GM04504 (cell line): Measurements from ENCODE around the gene BORCS5.
A peak's percentile ranks its signal among the peaks of the same experiment; 100 is the strongest.
"Not testable (repeated sequence)": the region's sequence is repeated elsewhere in the genome, so short reads cannot be mapped to it uniquely, and the experiment has no call there.

Experiments used
- DNase-seq: peaks from one replicate; pipeline ENCODE4 v3.0.0-alpha.2; 2012; ENCODE audit warnings: low read depth

BORCS5 gene

DNA sequence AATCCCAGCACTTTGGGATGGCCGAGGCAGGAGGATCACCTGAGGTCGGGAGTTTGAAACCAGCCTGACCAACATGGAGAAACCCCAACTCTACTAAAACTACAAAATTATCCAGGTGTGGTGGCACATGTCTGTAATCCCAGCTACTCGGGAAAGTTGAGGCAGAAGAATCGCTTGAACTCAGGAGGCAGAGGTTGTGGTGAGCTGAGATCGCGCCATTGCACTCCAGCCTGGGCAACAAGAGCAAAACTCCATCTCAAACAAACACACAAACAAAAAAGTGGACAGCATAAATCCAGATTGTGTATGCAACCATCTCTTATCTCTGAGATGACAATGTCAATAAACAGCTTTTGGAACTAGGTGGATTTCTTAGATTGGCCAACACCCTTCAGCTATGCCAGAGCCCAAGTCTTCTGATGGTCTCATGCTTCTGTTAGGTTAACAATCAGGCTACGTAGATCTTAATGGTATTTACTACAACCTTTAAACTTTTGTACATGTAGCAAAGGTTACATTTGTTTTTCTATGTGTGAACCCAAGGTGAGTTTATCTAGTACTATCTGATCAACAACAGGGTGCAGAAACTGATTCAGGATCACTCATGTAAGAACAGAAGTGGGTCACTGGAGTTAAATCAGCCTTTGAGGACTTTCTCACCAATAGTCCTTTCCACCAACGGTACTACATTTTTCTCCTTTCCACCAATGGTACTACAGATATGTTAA lies 132.1 kb downstream of the BORCS5 start:
- DNase-seq = no peak

DNA sequence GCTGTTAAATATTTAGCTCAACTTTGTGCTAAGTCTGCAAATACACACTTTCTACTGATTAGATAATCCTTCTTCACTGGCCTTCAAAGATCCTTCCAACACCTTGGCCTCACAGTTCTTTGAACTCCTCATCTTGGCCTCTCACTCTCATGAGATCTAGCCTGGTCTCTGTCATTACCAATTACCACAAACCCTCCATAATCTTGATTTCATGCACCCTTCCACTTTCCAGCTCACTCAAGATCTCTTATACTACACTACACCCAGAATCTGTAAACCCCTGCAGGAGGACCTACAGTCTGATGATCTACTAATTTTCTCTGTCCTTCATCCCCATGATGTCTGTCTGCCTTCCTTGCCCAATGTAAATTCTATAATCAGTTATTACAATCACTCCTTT lies 134.7 kb downstream of the BORCS5 start:
- DNase-seq = no peak

DNA sequence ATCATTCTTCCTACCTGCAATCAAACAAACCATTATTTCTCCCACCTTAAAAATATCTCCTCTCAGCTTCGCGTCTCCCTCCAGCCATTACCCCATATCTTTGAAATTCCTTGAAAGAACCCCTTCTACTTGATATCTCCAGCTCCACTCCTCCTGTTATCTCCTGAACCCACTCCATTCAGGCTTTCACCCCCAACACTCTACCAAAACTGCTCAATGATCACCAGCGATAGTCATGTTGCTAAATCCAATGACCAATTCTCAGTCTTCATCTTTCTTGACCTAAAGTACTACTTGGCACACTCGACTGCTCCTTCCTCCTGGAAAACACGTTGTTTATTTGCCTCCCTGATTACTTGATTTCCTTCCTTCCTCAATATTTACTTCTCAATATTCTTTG lies 135.7 kb downstream of the BORCS5 start:
- DNase-seq = no peak

DNA sequence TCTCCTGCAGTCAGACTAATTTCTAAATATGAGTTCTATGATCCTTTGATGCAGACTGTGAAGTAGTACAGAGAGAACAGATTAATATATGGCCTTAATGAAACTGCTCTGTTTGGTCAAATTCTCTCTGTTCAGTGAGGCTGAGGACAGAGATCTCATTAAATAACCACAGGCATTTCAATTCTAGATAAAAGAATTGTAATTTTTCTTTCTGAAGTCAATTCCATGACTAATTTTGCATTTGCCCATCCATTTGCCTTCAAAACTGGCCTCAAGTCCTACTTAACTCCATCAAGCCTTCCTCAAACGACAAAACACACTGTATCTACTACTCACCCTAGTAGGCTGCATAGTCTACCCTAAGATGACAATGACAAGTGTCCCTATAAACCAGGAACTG lies 138.7 kb downstream of the BORCS5 start:
- DNase-seq = no peak

DNA sequence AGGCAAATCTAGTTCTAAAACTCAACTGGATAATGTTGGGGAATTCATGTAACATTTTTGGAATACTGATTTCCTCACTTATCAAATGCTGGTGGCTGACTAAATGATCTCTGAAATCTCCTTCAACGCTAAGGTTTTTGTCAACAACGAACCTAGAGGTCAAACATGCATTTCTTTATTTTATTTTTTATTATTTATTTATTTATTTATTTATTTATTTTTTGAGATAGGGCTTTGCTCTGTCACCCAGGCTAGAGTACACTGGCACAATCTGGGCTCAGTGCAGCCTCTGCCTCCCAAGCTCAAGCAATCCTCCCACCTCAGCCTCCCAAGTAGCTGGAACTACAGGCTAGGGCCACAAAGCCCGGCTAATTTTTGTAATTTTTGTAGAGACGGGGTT lies 141.3 kb downstream of the BORCS5 start:
- no peak for DNase-seq

DNA sequence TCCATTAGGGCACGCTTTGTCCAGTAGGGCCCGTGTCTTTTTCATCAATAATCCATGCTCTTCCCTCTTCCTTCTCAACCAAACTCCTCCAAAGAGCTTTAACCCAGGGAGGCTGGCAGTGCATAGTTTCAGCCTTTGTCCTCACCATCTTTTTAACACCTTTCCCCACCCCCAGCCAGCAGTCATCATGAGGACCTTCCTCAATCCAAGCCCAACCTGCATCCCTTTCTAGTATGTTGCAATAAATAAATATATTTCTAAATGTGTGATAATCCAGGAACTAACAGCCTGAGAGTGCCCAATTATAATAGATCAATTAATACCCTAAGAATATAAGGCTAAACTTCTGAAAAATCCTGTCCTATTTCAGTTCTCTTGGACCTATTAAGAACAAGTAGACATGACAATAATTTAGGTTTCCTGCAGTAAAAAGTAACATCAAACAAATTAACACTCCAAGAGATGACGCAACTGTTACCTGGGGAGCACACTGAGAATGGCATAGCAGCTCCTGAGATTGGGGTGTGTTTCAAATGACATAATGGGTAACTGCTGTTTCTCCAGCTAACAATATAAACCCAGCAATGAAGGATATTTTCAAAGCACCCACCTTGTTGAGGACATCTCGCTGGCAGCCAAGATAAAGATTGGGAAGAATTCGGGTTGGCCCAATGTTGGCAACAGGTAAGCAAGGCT lies 143.2 kb downstream of the BORCS5 start:
- no peak for DNase-seq

DNA sequence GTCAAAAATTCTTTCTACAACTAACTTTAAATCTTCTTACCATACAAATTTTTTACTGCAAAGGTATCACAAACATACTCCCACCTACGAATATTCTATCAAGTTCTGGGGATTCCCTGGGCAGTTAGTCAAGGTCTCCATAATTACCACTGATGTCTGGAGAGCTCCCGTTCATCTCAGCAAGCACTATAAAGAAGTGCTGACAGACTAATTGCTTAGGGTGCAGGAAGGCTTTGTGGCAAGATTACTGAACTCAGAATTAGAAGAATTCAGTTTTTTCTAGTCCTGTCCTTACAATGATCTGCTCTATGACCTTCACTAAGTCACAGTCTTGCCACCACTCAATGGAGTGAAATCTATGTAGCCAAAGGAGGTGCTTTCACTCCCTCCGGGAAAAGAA lies 144.2 kb downstream of the BORCS5 start:
- no peak for DNase-seq

DNA sequence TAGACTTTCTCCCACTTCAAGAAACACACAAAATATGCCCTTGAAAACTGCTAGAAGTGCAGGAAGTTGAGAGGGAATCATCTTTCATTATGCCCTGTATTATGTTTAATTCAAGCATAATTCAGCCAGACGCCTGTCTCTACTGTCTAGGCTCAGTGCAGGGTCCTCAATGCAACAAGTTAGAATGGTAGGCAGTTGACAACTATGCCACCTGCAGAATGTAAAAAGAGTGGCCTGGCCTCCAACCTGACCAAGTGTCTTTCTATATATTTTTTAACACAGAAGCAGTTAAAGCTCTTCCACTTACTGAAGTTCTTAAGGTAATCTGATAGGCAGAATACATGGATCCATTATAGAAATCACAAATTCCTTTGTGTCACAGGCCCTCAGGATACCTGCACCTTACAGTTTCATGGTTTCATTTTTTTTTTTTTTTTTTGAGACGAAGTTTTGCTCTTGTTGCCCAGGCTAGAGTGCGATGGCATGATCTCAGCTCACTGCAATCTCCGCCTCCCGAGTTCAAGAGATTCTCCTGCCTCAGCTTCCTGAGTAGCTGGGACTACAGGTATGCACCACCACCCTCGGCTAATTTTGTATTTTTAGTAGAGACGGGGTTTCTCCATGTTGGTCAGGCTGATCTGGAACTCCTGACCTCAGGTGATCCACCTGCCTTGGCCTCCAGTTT lies 145.4 kb downstream of the BORCS5 start:
- not testable (repeated sequence) for DNase-seq

DNA sequence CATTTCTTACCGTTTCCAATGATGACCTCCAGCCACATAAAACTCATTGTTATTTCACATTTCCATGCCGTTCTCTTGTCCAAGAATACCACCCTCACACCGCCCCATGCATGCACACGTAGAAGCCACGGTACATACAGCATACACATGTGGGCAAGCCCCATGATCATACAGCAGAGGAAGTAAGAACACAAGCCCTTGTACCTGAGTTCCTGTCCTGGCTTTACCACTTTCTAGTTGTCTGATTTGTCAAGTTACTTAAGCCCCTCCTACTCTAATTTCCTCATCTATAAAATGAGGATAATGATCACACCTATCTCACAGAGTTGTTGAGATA lies 145.9 kb downstream of the BORCS5 start:
- no peak for DNase-seq

DNA sequence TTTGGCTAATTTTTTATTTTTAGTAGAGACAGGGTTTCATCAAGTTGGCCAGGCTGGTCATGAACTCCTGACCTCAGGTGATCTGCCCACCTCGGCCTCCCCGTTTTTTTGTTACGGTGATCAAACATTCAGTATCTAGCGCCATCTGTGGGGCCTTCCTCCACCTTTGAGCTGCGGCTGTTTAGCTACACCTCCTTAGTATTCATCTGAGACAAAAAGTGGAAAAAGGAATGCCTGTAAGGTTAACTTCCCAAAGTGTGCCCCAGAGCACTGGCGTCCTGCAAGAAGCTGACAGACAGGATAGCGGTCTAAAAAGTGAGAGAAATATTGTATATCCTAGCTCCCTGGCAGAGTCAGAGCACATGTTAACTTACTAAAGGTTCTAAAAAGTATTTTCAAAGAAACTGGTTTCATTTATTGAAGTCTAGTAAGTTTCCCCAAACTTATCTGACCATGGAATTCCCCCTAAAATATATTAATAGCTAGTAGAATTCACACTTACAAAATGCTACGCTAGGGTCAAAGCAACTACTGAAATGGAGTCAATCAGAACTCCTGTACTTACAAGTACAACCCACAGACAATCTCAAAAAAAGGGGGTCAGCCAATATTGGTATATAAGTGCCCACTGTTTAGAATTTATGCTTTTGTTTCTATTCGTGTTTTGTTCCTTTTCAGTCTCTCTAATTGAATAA lies 146.7 kb downstream of the BORCS5 start:
- DNase-seq = no peak

DNA sequence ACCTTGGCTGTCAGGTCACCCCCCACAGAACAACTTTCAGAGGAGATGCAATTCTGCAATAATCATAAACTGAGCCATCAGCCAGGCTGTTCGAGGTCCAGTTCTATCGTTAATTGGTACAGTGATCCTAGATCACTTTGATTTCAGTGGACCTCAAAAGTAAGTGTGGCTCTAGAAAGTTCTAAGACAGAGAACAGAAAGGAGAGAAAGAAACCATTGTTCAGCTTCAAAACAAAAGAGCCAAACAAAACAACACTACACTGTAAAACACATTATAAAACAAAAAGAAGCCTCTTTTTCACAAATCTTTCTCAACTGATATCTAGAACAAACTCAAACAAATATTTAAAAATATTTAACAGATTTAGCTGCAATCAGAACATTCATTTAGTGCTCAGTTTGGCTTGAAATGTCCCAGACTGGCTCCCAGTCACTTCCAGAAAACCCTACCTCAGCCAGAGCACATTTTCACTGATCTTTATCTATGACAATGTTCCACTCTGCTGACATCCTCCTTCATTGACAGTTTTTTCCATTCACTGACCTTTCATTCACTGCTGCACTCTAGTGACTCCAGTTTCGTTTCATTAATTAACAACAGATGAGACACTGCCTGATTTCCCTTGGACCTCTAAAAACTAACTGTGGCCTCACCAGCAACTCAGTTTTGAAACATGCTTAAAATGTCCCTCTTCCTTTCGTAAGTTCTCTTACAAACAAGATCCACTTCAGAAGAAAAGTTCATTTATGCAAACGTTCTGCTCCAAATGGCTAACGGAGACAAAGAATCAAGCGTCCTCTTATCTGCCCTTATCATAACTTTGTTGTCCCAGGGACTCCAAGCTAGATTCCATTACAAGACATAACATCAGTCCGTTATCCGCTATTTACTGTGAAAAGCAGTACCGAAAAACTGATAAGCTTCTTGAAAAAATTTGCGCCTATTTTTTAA lies 148.9 kb downstream of the BORCS5 start:
- DNase-seq = peak; percentile 67

DNA sequence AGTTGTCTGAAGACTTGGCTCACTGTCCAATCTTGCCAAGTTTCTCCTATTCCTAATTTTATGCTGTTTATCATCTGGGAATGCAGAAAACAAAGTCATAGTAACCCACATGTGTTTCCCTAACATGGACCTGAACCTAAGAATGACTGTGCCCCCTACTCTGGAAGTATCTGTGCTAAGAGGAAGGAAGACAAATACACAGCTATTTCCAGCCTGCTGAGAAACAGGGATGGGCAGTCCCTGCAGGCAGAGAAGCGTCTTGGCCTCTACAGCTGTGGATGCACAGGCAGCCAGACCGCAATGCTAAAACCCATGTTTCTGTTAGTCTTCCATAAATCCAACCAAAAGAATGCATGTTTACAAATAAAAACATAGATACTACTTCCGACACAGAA lies 149.6 kb downstream of the BORCS5 start:
- DNase-seq = peak; percentile 50

DNA sequence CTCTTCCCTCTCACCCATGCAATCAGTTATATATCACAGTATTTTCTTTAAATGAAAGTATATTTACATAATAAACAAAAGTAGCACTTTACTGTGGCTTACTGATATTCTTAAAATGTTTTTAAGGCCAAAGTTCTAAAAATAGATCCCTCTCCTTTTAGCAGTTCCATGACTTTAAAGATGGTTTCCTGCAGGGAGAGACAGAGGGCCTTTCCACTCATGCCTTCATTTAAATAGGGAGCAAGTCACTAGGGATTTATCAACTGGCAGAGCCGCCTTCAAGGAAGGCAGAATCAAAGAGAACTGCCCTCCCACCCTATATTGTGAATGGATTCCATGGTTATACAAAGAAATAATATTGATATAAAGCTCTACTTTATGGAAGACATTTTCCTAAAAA lies 150.2 kb downstream of the BORCS5 start:
- no peak for DNase-seq

DNA sequence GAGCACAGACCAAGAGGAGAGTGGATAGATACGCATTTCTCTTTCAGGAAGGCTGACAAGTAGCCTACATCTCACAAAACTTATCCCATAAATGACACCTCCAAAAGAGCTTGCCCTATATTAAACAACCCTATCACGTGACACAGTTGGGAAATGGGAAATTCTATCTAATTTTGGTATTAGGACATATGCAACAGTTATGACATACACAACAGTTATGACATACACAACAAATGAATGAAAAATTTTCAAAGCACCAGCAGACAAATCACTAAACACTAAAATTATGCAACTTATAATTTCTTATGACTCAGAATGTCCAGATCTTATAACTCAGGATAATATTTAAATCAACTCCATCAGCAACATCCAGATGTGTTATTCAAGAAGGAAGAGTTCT lies 151.7 kb downstream of the BORCS5 start:
- DNase-seq = no peak

DNA sequence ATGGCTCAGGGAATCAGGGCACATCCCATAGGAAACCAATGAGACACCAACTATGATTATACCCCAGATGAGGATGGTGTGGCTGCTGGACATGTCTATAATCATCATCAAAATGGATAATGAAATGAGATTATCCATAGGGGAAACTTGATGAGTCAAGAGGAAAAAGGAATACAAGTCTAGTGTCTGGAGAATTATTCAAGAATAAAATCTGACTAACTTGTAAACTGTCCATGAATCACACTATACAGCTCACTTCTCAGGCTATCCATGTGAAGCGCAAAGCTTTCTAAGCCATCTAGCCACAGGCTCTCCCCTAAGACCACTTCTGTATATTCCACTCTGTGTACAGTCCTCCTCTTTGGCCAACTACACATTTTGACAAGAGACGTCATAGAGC lies 153.3 kb downstream of the BORCS5 start:
- DNase-seq = no peak

DNA sequence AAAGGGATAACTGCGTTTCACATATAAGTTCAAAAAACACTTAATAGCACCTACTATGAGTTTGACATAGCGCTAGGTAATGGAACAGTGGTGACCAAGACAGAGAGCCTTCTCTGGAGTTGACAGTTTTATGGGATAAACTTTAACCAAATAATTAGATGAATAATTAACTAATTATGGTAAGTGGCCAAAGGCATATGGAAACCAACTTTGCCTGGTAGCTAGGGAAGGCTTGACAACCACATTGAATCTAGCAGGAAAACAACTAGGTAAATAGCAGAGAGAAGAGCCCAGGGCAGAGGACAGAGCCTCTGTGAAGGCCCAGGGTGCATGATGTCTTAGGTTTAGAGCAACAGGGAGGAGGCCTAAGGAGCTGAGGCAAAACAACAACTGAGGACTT lies 153.7 kb downstream of the BORCS5 start:
- no peak for DNase-seq

DNA sequence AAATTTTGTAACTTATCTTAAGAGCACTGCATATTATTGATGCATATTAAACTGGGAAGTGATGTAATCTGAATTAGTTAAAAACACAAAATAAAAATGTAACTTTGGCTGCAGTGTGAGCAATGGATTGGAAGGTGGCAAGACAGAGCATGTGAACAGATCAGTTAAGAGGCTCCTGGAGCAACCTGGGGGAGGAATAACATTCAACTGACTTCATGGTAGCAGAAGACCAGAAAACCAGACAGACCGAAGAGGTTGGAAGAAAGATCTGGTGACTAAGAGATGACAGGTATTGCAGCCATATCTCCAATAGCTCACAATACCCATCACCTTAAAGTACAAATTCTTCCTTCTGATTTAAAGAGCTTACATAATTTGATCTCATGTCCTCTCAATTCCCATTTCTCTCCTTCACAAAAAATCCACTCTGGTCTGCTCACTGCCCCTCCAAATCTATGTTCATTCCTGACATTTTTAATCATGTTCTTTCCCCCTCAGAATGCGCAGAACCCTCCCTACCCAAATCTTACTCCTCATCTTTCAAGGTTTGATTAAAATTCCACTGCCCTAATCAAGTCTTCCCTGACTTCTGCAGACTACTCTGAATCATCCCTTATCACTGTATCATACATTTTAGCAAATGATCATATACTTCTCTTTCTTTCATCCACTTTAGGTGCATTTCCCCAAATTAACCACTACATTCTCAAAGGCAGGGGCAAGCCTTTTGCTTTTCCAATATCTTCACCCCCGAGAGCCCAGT lies 154.3 kb downstream of the BORCS5 start:
- DNase-seq = no peak

DNA sequence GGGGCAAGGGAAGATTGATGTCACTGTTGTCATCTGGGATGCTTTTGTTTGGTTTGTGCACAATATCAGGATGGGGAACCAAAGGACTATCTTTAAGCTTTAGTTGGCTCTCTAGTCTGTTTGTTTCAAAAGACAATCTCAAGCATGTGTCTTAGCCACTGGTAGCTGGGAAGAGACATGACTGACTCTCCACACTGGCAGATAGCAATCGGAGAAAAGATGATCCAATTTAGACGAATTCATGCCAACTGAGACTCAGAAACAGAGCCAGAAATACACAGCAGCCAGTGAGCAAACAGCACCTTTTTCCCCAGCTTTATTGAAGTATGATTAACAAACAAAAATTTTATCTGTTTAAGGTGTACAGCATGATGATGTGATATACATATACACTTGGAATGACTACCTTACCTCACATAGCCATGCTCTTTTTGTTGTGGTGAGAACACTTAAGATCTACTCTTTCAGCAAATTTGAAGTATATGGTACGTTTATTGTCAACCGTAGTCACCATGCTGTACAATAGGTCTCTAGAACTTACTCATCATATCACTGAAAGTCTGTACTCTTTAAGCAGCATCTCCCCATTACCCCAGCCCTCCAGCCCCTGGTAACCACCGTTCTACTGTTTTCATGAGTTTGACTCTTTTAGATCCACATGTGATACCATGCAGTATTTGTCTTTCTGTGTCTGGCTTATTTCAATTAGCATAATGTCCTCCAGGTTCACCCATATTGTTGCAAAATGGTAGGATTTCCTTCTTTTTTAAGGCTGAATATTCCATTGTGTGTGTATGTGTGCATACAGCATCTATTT lies 155.2 kb downstream of the BORCS5 start:
- no peak for DNase-seq

DNA sequence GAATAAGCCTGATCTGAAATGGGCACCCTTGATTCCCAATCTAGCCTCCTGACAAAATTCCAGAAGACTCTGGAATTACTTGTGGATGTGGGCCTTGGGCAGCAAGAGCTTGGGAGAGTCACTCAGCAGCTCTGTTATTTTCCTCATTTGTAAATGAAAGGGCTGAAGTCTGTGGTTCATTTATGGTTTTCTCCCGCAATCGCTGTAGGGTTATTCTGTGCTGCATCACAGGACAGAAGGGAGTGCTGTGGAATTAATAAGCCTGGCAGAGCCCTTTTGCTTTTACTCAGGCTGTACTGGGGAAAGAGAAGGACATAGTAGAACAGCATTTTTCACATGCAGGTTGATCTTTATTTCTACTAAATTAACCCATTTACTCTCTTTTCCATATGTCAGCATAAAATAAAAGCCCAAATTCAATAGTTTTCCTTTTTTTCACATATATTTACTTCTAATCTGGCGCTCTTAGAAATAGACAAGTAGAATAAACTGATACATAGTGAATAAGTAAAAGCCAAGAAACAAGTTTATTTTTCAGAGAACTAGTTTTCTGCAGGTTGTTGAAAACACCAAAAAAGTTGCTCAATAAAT lies 156.6 kb downstream of the BORCS5 start:
- DNase-seq = no peak

DNA sequence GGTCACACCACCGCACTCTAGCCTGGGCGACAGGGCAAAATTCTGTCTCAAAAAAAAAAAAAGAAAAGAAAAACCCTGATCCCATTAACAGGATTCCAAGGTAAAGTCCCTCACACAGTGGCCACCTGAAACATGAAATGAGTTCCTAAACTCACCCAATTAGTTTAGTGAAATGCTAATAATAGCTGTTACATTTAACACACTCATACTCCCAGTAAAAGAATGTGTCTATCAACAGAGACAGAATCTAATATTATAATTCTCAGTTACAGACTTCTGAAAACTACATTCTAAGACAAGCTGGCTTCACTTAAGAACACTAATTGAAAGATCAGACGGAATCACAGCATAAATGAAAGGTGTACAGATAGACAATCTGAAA lies 161.6 kb downstream of the BORCS5 start:
- DNase-seq = no peak
